ENCODE measurements around the gene CTNND2. TPM values are rescaled to one million over a fixed set of nuclear protein-coding genes. Genes with fewer than 3 reads are reported as not detected.

CTNND2 gene
- total RNA-seq, 1 donor from 2014 or later, result 143 TPM

DNA sequence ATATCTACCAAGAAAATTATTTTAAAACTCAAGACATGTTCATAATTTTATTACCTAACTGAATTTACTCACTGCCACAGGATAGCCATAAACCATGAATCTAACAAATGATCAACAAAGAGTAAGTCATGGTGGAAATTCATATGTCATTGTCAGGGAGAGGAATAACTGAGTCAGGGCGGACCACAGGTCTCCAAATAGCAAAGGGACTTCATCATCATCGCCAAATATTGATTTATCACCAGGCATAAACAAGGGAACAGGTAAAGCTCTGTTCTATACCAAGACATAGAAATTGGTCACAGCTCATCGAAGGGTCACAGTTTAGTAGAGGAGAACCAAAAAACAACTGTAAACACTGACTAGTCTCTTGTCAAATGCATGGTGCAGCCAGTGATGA, 94.8 kb downstream of the CTNND2 start:
- no peaks in the 10 kb centered on the region for H3K36me3 Mint-ChIP-seq (ENCODE audit: insufficient read depth)
- TF ChIP-seq, protein P1, sequence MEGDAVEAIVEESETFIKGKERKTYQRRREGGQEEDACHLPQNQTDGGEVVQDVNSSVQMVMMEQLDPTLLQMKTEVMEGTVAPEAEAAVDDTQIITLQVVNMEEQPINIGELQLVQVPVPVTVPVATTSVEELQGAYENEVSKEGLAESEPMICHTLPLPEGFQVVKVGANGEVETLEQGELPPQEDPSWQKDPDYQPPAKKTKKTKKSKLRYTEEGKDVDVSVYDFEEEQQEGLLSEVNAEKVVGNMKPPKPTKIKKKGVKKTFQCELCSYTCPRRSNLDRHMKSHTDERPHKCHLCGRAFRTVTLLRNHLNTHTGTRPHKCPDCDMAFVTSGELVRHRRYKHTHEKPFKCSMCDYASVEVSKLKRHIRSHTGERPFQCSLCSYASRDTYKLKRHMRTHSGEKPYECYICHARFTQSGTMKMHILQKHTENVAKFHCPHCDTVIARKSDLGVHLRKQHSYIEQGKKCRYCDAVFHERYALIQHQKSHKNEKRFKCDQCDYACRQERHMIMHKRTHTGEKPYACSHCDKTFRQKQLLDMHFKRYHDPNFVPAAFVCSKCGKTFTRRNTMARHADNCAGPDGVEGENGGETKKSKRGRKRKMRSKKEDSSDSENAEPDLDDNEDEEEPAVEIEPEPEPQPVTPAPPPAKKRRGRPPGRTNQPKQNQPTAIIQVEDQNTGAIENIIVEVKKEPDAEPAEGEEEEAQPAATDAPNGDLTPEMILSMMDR (IDR thresholded peaks at IDR 0.05; ENCODE audit: unreplicated experiment), result no peak
- no peaks in the 10 kb centered on the region for H3K9me3 Mint-ChIP-seq (ENCODE audit: low read depth)
- H3K4me3 Mint-ChIP-seq (ENCODE audit: low read depth), result no peak overlapping the region
- no peaks in the 10 kb centered on the region for H3K27me3 Mint-ChIP-seq
- DNase-seq (ENCODE audit: low spot score, unreplicated experiment), result no peak
- peaks cover 8% of the 10 kb centered on the region for H3K4me1 Mint-ChIP-seq (ENCODE audit: low read depth)
- H3K27ac Mint-ChIP-seq, result no peak overlapping the region

GRCh38 chr5:11803436-11803835, 100.8 kb downstream of the CTNND2 start:
- no peak overlapping the region for H3K4me3 Mint-ChIP-seq (ENCODE audit: low read depth)
- TF ChIP-seq, protein P1 (IDR thresholded peaks at IDR 0.05; ENCODE audit: unreplicated experiment), result no peak
- H3K9me3 Mint-ChIP-seq (ENCODE audit: low read depth), result no peaks in the 10 kb centered on the region
- no peak for DNase-seq (ENCODE audit: low spot score, unreplicated experiment)
- peaks cover 6% of the 10 kb centered on the region for H3K4me1 Mint-ChIP-seq (ENCODE audit: low read depth)
- H3K27ac Mint-ChIP-seq, result no peak overlapping the region
- peaks cover 1% of the 10 kb centered on the region for H3K36me3 Mint-ChIP-seq (ENCODE audit: insufficient read depth)
- no peaks in the 10 kb centered on the region for H3K27me3 Mint-ChIP-seq

DNA sequence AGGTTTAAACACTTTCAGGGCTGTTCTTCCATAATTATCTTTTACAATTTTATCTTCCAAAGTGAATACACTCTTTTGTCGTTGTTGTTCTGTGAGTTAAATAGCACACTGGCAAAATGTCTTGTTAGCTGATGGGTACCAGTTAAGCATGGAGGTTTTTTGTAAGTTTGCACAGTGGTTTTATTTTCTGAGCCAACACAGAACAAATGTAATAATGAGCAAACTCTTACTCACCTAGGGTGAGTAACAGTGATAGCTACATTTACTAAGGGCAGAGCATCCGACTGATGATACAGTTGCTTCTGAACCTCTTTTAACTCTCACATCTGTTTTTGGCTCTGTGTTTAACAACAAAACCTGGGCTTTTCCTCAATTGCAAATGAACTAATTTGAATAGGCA, 103.2 kb downstream of the CTNND2 start:
- H3K4me3 Mint-ChIP-seq (ENCODE audit: low read depth), result no peak overlapping the region
- TF ChIP-seq, protein P1 (IDR thresholded peaks at IDR 0.05; ENCODE audit: unreplicated experiment), result no peak
- no peak for DNase-seq (ENCODE audit: low spot score, unreplicated experiment)
- peaks cover 6% of the 10 kb centered on the region for H3K4me1 Mint-ChIP-seq (ENCODE audit: low read depth)
- H3K27ac Mint-ChIP-seq, result no peak overlapping the region
- H3K9me3 Mint-ChIP-seq (ENCODE audit: low read depth), result peaks cover under 1% of the 10 kb centered on the region
- no peaks in the 10 kb centered on the region for H3K27me3 Mint-ChIP-seq
- peaks cover 2% of the 10 kb centered on the region for H3K36me3 Mint-ChIP-seq (ENCODE audit: insufficient read depth)

- Mint-ChIP-seq H3K36me3 (ENCODE audit: insufficient read depth) (peaks cover 9% of the 10 kb centered on the region), H3K27ac (no peak overlapping the region), H3K27me3 (no peaks in the 10 kb centered on the region), H3K4me1 (ENCODE audit: low read depth) (peaks cover 10% of the 10 kb centered on the region), H3K4me3 (ENCODE audit: low read depth) (no peak overlapping the region), H3K9me3 (ENCODE audit: low read depth) (peaks cover 11% of the 10 kb centered on the region)
- TF ChIP-seq, protein P1 (IDR thresholded peaks at IDR 0.05; ENCODE audit: unreplicated experiment), result no peak
- no peak for DNase-seq (ENCODE audit: low spot score, unreplicated experiment)
Observed at GRCh38 chr5:11797132-11797531, 107.1 kb downstream of the CTNND2 start.

DNA sequence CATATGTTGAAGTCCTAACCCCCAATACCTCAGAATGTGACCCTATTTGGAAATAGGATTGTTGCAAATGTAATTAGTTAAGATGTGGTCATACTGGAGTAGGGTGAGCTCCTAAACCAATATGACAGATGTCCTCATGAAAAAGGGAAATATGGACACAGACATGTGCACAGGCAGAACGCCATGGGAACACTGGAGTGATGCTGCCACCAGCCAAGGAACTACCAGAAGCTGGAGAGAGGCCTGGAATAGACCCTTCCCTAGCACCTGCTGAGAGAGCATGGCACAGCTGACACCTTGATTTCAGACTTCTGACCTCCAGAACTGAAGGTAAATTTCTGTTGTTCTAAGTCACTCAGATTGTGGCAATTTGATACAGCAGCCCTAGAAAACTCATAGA, 110.8 kb downstream of the CTNND2 start:
- H3K9me3 Mint-ChIP-seq (ENCODE audit: low read depth), result peaks cover 25% of the 10 kb centered on the region
- TF ChIP-seq, protein P1 (IDR thresholded peaks at IDR 0.05; ENCODE audit: unreplicated experiment), result no peak
- H3K4me1 Mint-ChIP-seq (ENCODE audit: low read depth), result peaks cover 25% of the 10 kb centered on the region
- H3K27ac Mint-ChIP-seq, result no peak overlapping the region
- peaks cover 12% of the 10 kb centered on the region for H3K36me3 Mint-ChIP-seq (ENCODE audit: insufficient read depth)
- no peak overlapping the region for H3K4me3 Mint-ChIP-seq (ENCODE audit: low read depth)
- DNase-seq (ENCODE audit: low spot score, unreplicated experiment), result no peak
- no peaks in the 10 kb centered on the region for H3K27me3 Mint-ChIP-seq

Data from progenitor cell of endocrine pancreas (in vitro differentiated cells).